OCI-LY7 (cell line): Measurements from ENCODE around the gene RPS15. TPM values are rescaled to one million over a fixed set of nuclear protein-coding genes. Genes with fewer than 3 reads are reported as not detected.

Source experiments
- BruUV-seq: library from RNA; stranded (reverse); fragments of 400-500 nt; replicated peaks from 2 replicates; lab custom pipeline; 2021; lab: Mats Ljungman, UMichigan
- CTCF ChIA-PET: fragments of 300-600 bp; sonication (Branson Sonifier 250); formaldehyde crosslinking; loops from one replicate; lab custom pipeline; 2022; ENCODE audit warnings: antibody characterized with exemption; ENCODE audit not compliant: unreplicated experiment; lab: Charles Lee
- POLR2A ChIA-PET: fragments of 300-600 bp; sonication (Branson Sonifier 250); formaldehyde crosslinking; loops from one replicate; lab custom pipeline; 2022; ENCODE audit warnings: antibody characterized with exemption; lab: Charles Lee
- DNase-seq: peaks from one replicate; pipeline ENCODE4 v3.0.0-alpha.2; 2015; ENCODE audit warnings: low spot score
- H2AFZ ChIP-seq: fragments of 200-600 bp; sonication (generic), shearing (Covaris generic); 2 replicates; pipeline ENCODE4 v1.6.1; 2014; ENCODE audit warnings: mild to moderate bottlenecking, antibody characterized with exemption, low read length, moderate library complexity
- H3K27ac ChIP-seq: fragments of 200-600 bp; sonication (generic); 2 replicates; pipeline ENCODE4 v1.5.1; 2014; ENCODE audit warnings: mixed run types, low read depth, mild to moderate bottlenecking, moderate library complexity, low read length, inconsistent platforms; ENCODE audit not compliant: poor library complexity, severe bottlenecking
- H3K36me3 ChIP-seq: fragments of 200-600 bp; sonication (generic); 2 replicates; pipeline ENCODE4 v1.6.1; 2014; ENCODE audit warnings: mild to moderate bottlenecking, antibody characterized with exemption, low read length, moderate library complexity, mixed read lengths; ENCODE audit not compliant: insufficient read depth
- H3K4me1 ChIP-seq: fragments of 200-600 bp; sonication (generic); 2 replicates; pipeline ENCODE4 v1.5.1; 2014; ENCODE audit warnings: mild to moderate bottlenecking, low read length; ENCODE audit not compliant: insufficient read depth, poor library complexity, severe bottlenecking
- H3K4me2 ChIP-seq: fragments of 200-600 bp; sonication (generic); 2 replicates; pipeline ENCODE4 v1.6.1; 2014; ENCODE audit warnings: mild to moderate bottlenecking, low read length
- H3K4me3 ChIP-seq: fragments of 200-600 bp; sonication (generic); 2 replicates; pipeline ENCODE4 v1.5.1; 2014; ENCODE audit warnings: mild to moderate bottlenecking, low read depth, low read length; ENCODE audit not compliant: poor library complexity, severe bottlenecking
- H3K79me2 ChIP-seq: fragments of 200-600 bp; sonication (generic); 2 replicates; pipeline ENCODE4 v1.6.1; 2016; ENCODE audit warnings: low read depth, mild to moderate bottlenecking, low read length, moderate library complexity, mixed read lengths; ENCODE audit not compliant: insufficient read depth
- H3K9me2 ChIP-seq: fragments of 200-600 bp; sonication (generic); 2 replicates; pipeline ENCODE4 v1.6.1; 2016; ENCODE audit warnings: mild to moderate bottlenecking, low read length, mixed read lengths; ENCODE audit not compliant: insufficient read depth
- H3K9me3 ChIP-seq: fragments of 200-600 bp; sonication (generic); 2 replicates; pipeline ENCODE4 v1.6.1; 2014; ENCODE audit warnings: mild to moderate bottlenecking, mixed run types, low read length, mixed read lengths
- H4K20me1 ChIP-seq: fragments of 200-600 bp; sonication (generic); 2 replicates; pipeline ENCODE4 v1.6.1; 2014; ENCODE audit warnings: mild to moderate bottlenecking, antibody characterized with exemption, low read length, moderate library complexity, mixed read lengths; ENCODE audit not compliant: insufficient read depth
- CTCF ChIP-seq: fragments of 200-600 bp; sonication (generic); conservative IDR thresholded peaks from 2 replicates; pipeline ENCODE4 v1.5.1; 2014; ENCODE audit warnings: mild to moderate bottlenecking, antibody characterized with exemption, low read length, moderate library complexity, mixed read lengths
- EZH2phosphoT487 ChIP-seq: fragments of 200-600 bp; sonication (generic); IDR thresholded peaks from 2 replicates; pipeline ENCODE4 v1.6.1; 2018; ENCODE audit warnings: low read depth, borderline replicate concordance, mild to moderate bottlenecking, mixed run types, antibody characterized with exemption, low read length, moderate library complexity, mixed read lengths
- intact Hi-C: fragments of 100-400 bp; cut with micrococcal nuclease; formaldehyde crosslinking; loops from one replicate; pipeline ENCODE4 v1.10.0; 2022; ENCODE audit not compliant: unreplicated experiment
- total RNA-seq, 2 experiments: library from RNA; depleted of rRNA in 1 of 2; stranded (reverse); fragments of >200 nt in 1 of 2; shearing (Covaris generic) in 1 of 2; gene quantifications; 2 replicates each; pipeline ENCODE4 v1.2.3, GENCODE V29; 2014 to 2022

Gene RPS15
- total RNA-seq, 2 experiments from 2014 or later = 1,860 to 2,068 TPM

DNA sequence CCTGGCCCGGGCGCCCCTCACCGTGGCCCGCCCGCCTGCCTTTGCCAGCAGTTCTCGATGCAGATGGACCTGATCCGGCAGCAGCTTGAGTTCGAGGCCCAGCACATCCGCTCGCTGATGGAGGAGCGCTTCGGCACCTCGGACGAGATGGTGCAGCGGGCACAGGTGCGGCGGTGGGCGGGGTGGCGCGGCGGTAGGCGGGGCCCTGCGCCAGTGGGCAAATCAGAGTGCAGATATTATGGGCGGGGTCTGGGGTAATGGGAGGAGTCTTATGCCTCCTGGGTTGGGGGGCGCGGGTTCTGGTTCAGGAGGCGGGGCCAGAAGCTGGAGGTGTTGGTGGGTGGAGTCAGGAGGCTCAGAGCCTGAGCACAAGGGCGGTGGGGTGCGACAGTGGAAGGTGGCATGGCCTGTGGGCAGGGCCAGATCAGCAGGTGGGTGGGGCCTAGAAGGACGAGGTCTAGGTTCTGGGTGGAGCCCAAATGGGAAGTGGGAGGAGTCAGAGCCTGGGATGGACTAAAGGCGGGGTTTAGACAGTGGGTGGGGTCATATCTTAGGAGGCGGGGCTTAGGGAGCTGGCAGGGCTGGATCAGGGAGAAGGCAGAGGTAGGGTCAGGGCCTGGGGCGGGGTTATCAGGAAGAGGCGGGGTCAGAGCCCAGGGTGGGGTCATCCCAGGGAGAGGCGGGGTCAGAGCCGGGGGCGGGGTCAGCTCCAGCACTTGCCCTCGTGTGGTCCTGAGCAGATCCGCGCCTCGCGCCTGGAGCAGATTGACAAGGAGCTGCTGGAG lies 17.3 kb downstream of the RPS15 start:
- DNase-seq = peak; percentile 95
- POLR2A ChIA-PET = no interaction called here
- peak overlapping the region; percentile 85 for H3K4me2 ChIP-seq
- H3K4me1 ChIP-seq = peaks cover 26% of the 10 kb centered on the region
- no TSS peak for BruUV-seq
- H3K79me2 ChIP-seq = no peaks in the 10 kb centered on the region
- no peaks in the 10 kb centered on the region for H3K9me3 ChIP-seq
- no peaks in the 10 kb centered on the region for H3K36me3 ChIP-seq
- H2AFZ ChIP-seq = no peak overlapping the region
- TF ChIP-seq EZH2phosphoT487 = no peak
- TF ChIP-seq CTCF = no peak
- peak overlapping the region; percentile 59 for H3K27ac ChIP-seq
- intact Hi-C loops = loop anchor here (1.0 kb wide), 1 partner anchor 24 kb away; the partner anchor contains the start of gene C19orf25
- CTCF ChIA-PET = no interaction called here
- H3K4me3 ChIP-seq = peak overlapping the region; percentile 52
- no peaks in the 10 kb centered on the region for H4K20me1 ChIP-seq
- no peaks in the 10 kb centered on the region for H3K9me2 ChIP-seq

GRCh38 chr19:1456121-1456900 lies 18.1 kb downstream of the RPS15 start:
- H3K79me2 ChIP-seq = no peaks in the 10 kb centered on the region
- intact Hi-C loops = no loop called here
- H3K4me1 ChIP-seq = peaks cover 26% of the 10 kb centered on the region
- H4K20me1 ChIP-seq = no peaks in the 10 kb centered on the region
- peak overlapping the region; percentile 85; the same call in 1 of the 2 replicates for H3K4me2 ChIP-seq
- TF ChIP-seq CTCF (no peak), EZH2phosphoT487 (no peak)
- H3K9me3 ChIP-seq = no peaks in the 10 kb centered on the region
- no peak overlapping the region for H3K4me3 ChIP-seq
- no TSS peak for BruUV-seq
- H2AFZ ChIP-seq = no peak overlapping the region
- no peak for DNase-seq
- H3K9me2 ChIP-seq = no peaks in the 10 kb centered on the region
- ChIA-PET POLR2A (no interaction called here), CTCF (no interaction called here)
- no peaks in the 10 kb centered on the region for H3K36me3 ChIP-seq
- H3K27ac ChIP-seq = no peak overlapping the region
